GM19035 (cell line): Measurements from ENCODE around the gene ALDH3A1.

Experiments
- ATAC-seq: cut with Tn5 transposase; IDR thresholded peaks from one replicate; pipeline ENCODE4 v1.9.1; 2021; ENCODE audit not compliant: unreplicated experiment

Gene ALDH3A1

GRCh38 chr17:19742495-19742894 lies 5.6 kb downstream of the ALDH3A1 start:
- ATAC-seq: no peak

GRCh38 chr17:19741832-19742457 lies 6.2 kb downstream of the ALDH3A1 start:
- ATAC-seq: no peak

- no peak for ATAC-seq
Observed at GRCh38 chr17:19740933-19741332, 7.2 kb downstream of the ALDH3A1 start.

- ATAC-seq: no peak
Observed at GRCh38 chr17:19739241-19740201, 8.6 kb downstream of the ALDH3A1 start.

- ATAC-seq: no peak
Observed at GRCh38 chr17:19738757-19739156, 9.3 kb downstream of the ALDH3A1 start.

GRCh38 chr17:19738073-19738449 lies 10.0 kb downstream of the ALDH3A1 start:
- ATAC-seq: no peak

GRCh38 chr17:19737305-19738072 lies 10.6 kb downstream of the ALDH3A1 start:
- ATAC-seq: no peak

GRCh38 chr17:19736071-19736470 lies 12.0 kb downstream of the ALDH3A1 start:
- ATAC-seq: no peak

GRCh38 chr17:19733953-19734526 lies 14.1 kb downstream of the ALDH3A1 start:
- ATAC-seq: no peak

GRCh38 chr17:19731626-19732025 lies 16.5 kb downstream of the ALDH3A1 start:
- ATAC-seq: no peak

GRCh38 chr17:19730843-19731242 lies 17.3 kb downstream of the ALDH3A1 start:
- ATAC-seq: no peak

- ATAC-seq: no peak
Observed at GRCh38 chr17:19729900-19730299, 18.2 kb downstream of the ALDH3A1 start.

GRCh38 chr17:19728084-19728495 lies 20.0 kb downstream of the ALDH3A1 start:
- ATAC-seq: no peak

GRCh38 chr17:19727501-19728078 lies 20.5 kb downstream of the ALDH3A1 start:
- no peak for ATAC-seq

GRCh38 chr17:19726631-19727376 lies 21.3 kb downstream of the ALDH3A1 start:
- no peak for ATAC-seq

GRCh38 chr17:19725486-19725885 lies 22.6 kb downstream of the ALDH3A1 start:
- no peak for ATAC-seq

- ATAC-seq: no peak
Observed at GRCh38 chr17:19724501-19725420, 23.3 kb downstream of the ALDH3A1 start.

- no peak for ATAC-seq
Observed at GRCh38 chr17:19723964-19724363, 24.1 kb downstream of the ALDH3A1 start.
